Endothelial cell of umbilical vein (primary cell): ENCODE results near the gene RIBC2. TPM values are rescaled to one million over a fixed set of nuclear protein-coding genes. Genes with fewer than 3 reads are reported as not detected.

Experiments used
- BruUV-seq: library from RNA; stranded (reverse); fragments of 400-500 nt; replicated peaks from 2 replicates; lab custom pipeline; 2021; lab: Mats Ljungman, UMichigan
- CTCF ChIA-PET: fragments of 300-600, 350-600 bp; sonication (Branson Sonifier 250); formaldehyde crosslinking; loops from one replicate; lab custom pipeline; 2021; ENCODE audit warnings: antibody characterized with exemption, inconsistent platforms; lab: Charles Lee
- POLR2A ChIA-PET: fragments of 300-600, 350-600 bp; sonication (Branson Sonifier 250); formaldehyde crosslinking; loops from one replicate; lab custom pipeline; 2021; ENCODE audit warnings: antibody characterized with exemption, inconsistent platforms; lab: Charles Lee
- DNase-seq: peaks from one replicate; pipeline ENCODE4 v3.0.0-alpha.2; 2011; ENCODE audit warnings: low read depth, low spot score
- FAIRE-seq: peaks from 2 replicates; lab custom pipeline; 2011; peaks lifted over from hg19 to GRCh38; lab: Jason Lieb, UNC
- H2AFZ ChIP-seq: 2 replicates; pipeline ENCODE4 v1.6.0; 2012; ENCODE audit warnings: low read depth, low read length, control low read depth, inconsistent platforms
- H3K27ac ChIP-seq: 2 replicates; pipeline ENCODE4 v1.5.1; 2011; ENCODE audit warnings: low read depth, mild to moderate bottlenecking, control low read depth, low read length, moderate library complexity; ENCODE audit not compliant: insufficient read depth
- H3K27me3 ChIP-seq, 2 experiments: 2 replicates each; pipeline versions ENCODE4 v1.6.0 to v1.6.1; 2011; ENCODE audit warnings: low read length in 2 of 2, mixed read lengths in 1 of 2; ENCODE audit not compliant: control insufficient read depth in 2 of 2, insufficient read depth in 2 of 2
- H3K36me3 ChIP-seq, 2 experiments: 2 replicates in 1 of 2; 3 replicates in 1 of 2; pipeline ENCODE4 v1.5.1; 2011; ENCODE audit warnings: low read length in 2 of 2, mild to moderate bottlenecking in 1 of 2, moderate library complexity in 1 of 2; ENCODE audit not compliant: control insufficient read depth in 2 of 2, insufficient read depth in 2 of 2; ENCODE audit errors: extremely low read depth in 1 of 2
- H3K4me1 ChIP-seq: 3 replicates; pipeline ENCODE4 v1.5.1; 2011; ENCODE audit warnings: mild to moderate bottlenecking, low read length; ENCODE audit not compliant: control insufficient read depth, insufficient read depth; ENCODE audit errors: extremely low read depth
- H3K4me2 ChIP-seq: 2 replicates; pipeline ENCODE4 v1.6.1; 2011; ENCODE audit warnings: low read length, control low read depth, mixed read lengths; ENCODE audit not compliant: insufficient read depth
- H3K4me3 ChIP-seq, 3 experiments: fragments of 200-600 bp in 1 of 3; sonication (generic), shearing (Covaris generic) in 1 of 3; replicated peaks in 1 of 3; 2 replicates each; pipeline ENCODE4 v1.5.1; 2011 to 2016; ENCODE audit warnings: control low read depth in 3 of 3, low read length in 3 of 3, mild to moderate bottlenecking in 2 of 3, inconsistent platforms in 1 of 3, low read depth in 1 of 3, moderate library complexity in 1 of 3; ENCODE audit not compliant: insufficient read depth in 1 of 3
- H3K79me2 ChIP-seq: 2 replicates; pipeline ENCODE4 v1.6.0; 2012; ENCODE audit warnings: low read length, inconsistent platforms; ENCODE audit not compliant: control insufficient read depth, insufficient read depth
- H3K9ac ChIP-seq: replicated peaks from 2 replicates; pipeline ENCODE3; 2011; ENCODE audit warnings: low read length, control low read depth; ENCODE audit not compliant: insufficient read depth; ENCODE audit errors: extremely low read depth
- H3K9me1 ChIP-seq: replicated peaks from 3 replicates; pipeline ENCODE4 v1.6.0; 2011; ENCODE audit warnings: mild to moderate bottlenecking, low read length; ENCODE audit not compliant: control insufficient read depth, insufficient read depth; ENCODE audit errors: extremely low read depth
- H3K9me3 ChIP-seq: replicated peaks from 2 replicates; pipeline ENCODE4 v1.5.1; 2012; ENCODE audit warnings: low read length, inconsistent platforms; ENCODE audit not compliant: control insufficient read depth, insufficient read depth
- H4K20me1 ChIP-seq: replicated peaks from 2 replicates; pipeline ENCODE3; 2011; ENCODE audit warnings: mild to moderate bottlenecking, low read length; ENCODE audit not compliant: control insufficient read depth, insufficient read depth; ENCODE audit errors: extremely low read depth
- CTCF ChIP-seq, 2 donors: IDR thresholded peaks; 1 replicate in 1 of 2; 2 replicates in 1 of 2; pipeline ENCODE4 v1.5.1; 2011; ENCODE audit warnings: low read length in 2 of 2, mild to moderate bottlenecking in 2 of 2, moderate library complexity in 2 of 2, control low read depth in 1 of 2, inconsistent platforms in 1 of 2, low read depth in 1 of 2; ENCODE audit not compliant: insufficient read depth in 1 of 2; ENCODE audit errors: extremely low read depth in 1 of 2
- EZH2 ChIP-seq: IDR thresholded peaks from 2 replicates; pipeline ENCODE4 v1.6.1; 2012; ENCODE audit warnings: borderline replicate concordance, low read depth, mild to moderate bottlenecking, moderate library complexity, low read length, inconsistent platforms; ENCODE audit not compliant: severe bottlenecking
- FOS ChIP-seq: IDR thresholded peaks from 2 replicates; pipeline ENCODE4 v1.6.1; 2011; ENCODE audit warnings: mild to moderate bottlenecking, low read length, moderate library complexity, borderline replicate concordance; ENCODE audit not compliant: insufficient read depth
- GATA2 ChIP-seq: IDR thresholded peaks from 2 replicates; pipeline ENCODE4 v1.7.0; 2011; ENCODE audit warnings: low read depth, mild to moderate bottlenecking, moderate library complexity, mixed read lengths, low read length; ENCODE audit not compliant: insufficient read length, insufficient read depth
- JUN ChIP-seq: IDR thresholded peaks from 2 replicates; pipeline ENCODE4 v1.6.1; 2011; ENCODE audit warnings: borderline replicate concordance, low read depth; ENCODE audit not compliant: insufficient read length, insufficient read depth
- MAX ChIP-seq: IDR thresholded peaks from 2 replicates; pipeline ENCODE4 v1.6.1; 2011; ENCODE audit not compliant: insufficient read depth, insufficient read length
- MYC ChIP-seq: IDR thresholded peaks from one replicate; pipeline ENCODE4 v1.6.1; 2011; ENCODE audit warnings: mild to moderate bottlenecking, low read depth, low read length
- POLR2A ChIP-seq: IDR thresholded peaks from 2 replicates; pipeline ENCODE4 v1.6.1; 2012; ENCODE audit warnings: low read depth, mild to moderate bottlenecking, control low read depth, low read length
- POLR2AphosphoS5 ChIP-seq: IDR thresholded peaks from 2 replicates; pipeline ENCODE4 v1.6.1; 2012; ENCODE audit warnings: low read depth, mild to moderate bottlenecking, control low read depth, low read length, moderate library complexity; ENCODE audit not compliant: insufficient read depth
- dilution Hi-C: fragments of 300-500 bp; cut with MboI; formaldehyde crosslinking; loops from one replicate; pipeline ENCODE4 v1.15.0; 2019; ENCODE audit warnings: low sequenced_read_pairs; ENCODE audit not compliant: extremely low pct_ligation_motif_present
- intact Hi-C: fragments of 100-400 bp; cut with micrococcal nuclease; formaldehyde crosslinking; loops from one replicate; pipeline ENCODE4 v1.10.0; 2022
- polyA plus RNA-seq, 4 experiments: library from polyadenylated mRNA; depleted of rRNA in 3 of 4; stranded (reverse) in 3 of 4; unstranded in 1 of 4; fragments of >200 nt; gene quantifications; 2 replicates each; pipeline versions ENCODE4 v1.2.1 to v1.2.3, GENCODE V29; 2011 to 2012; ENCODE audit warnings: missing spikeins in 1 of 4
- total RNA-seq: library from RNA; stranded (reverse); gene quantifications from 2 replicates; pipeline ENCODE4 v1.2.3, GENCODE V29; 2021

The RIBC2 gene
- total and polyA plus RNA-seq, 2 donors (not counting 3 experiments of a cell fraction or from before 2014, with no cell fraction given): 1.2 to 5.7 TPM

- Histone ChIP-seq H3K79me2 (no peaks in the 10 kb centered on the region), H3K4me1 (no peaks in the 10 kb centered on the region), H2AFZ (no peak overlapping the region), H3K9me3 (no peaks in the 10 kb centered on the region), H3K4me3 (no peak overlapping the region), H3K9ac (no peak overlapping the region), H3K27ac (no peak overlapping the region), H3K27me3 (no peaks in the 10 kb centered on the region), H4K20me1 (no peaks in the 10 kb centered on the region), H3K9me1 (no peaks in the 10 kb centered on the region), H3K36me3 (no peaks in the 10 kb centered on the region), H3K4me2 (no peak overlapping the region)
- DNase-seq (no peak), FAIRE-seq (no peak)
- POLR2A ChIA-PET: no interaction called here
- intact Hi-C loops (no loop called here), dilution Hi-C loops (no loop called here)
- no peak for TF ChIP-seq MYC
- CTCF ChIA-PET: interaction anchor here (1.4 kb wide), 1 partner anchor 15 kb away, joined by 3 read pairs; no protein-coding TSS in a partner anchor
- no TSS peak for BruUV-seq
These were observed 12.2 kb downstream of the RIBC2 start for GRCh38 chr22:45425531-45426265.

- FAIRE-seq: no peak
- H3K4me3 ChIP-seq: no peak overlapping the region
- POLR2A ChIA-PET: no interaction called here
These were observed 12.9 kb downstream of the RIBC2 start for GRCh38 chr22:45426387-45426786.

More at GRCh38 chr22:45426387-45426786, 12.9 kb downstream of the RIBC2 start:
- no peak overlapping the region for H2AFZ ChIP-seq
- CTCF ChIA-PET: no interaction called here
- H3K9me3 ChIP-seq: no peaks in the 10 kb centered on the region
- H3K27ac ChIP-seq: no peak overlapping the region
- no peak overlapping the region for H3K9ac ChIP-seq
- dilution Hi-C loops: no loop called here
- no peaks in the 10 kb centered on the region for H3K9me1 ChIP-seq
- intact Hi-C loops: no loop called here
- no peak for TF ChIP-seq FOS
- no peak for TF ChIP-seq GATA2
- TF ChIP-seq CTCF (IDR thresholded peaks at IDR 0.05; ENCODE audit: extremely low read depth in 1 of 2, insufficient read depth in 1 of 2, low read depth in 1 of 2, low read length in 2 of 2): no peak
- no peak for TF ChIP-seq MAX
- TF ChIP-seq POLR2AphosphoS5: no peak
- TF ChIP-seq POLR2A: no peak
- TF ChIP-seq MYC: no peak
- no peak for TF ChIP-seq EZH2
- no peak for TF ChIP-seq JUN
- BruUV-seq: no TSS peak
- H3K4me2 ChIP-seq: no peak overlapping the region
- H3K79me2 ChIP-seq: no peaks in the 10 kb centered on the region
- no peaks in the 10 kb centered on the region for H3K27me3 ChIP-seq
- H3K4me1 ChIP-seq: no peaks in the 10 kb centered on the region
- no peaks in the 10 kb centered on the region for H4K20me1 ChIP-seq
- H3K36me3 ChIP-seq: no peaks in the 10 kb centered on the region
- no peak for DNase-seq
